Measurements from ENCODE around the gene PNPLA7. TPM values are rescaled to one million over a fixed set of nuclear protein-coding genes. Genes with fewer than 3 reads are reported as not detected.

PNPLA7 gene
- total and polyA plus RNA-seq, 2 of the 4 experiments (the other 2 are of a cell fraction), result under 0.01 to 0.89 TPM

DNA sequence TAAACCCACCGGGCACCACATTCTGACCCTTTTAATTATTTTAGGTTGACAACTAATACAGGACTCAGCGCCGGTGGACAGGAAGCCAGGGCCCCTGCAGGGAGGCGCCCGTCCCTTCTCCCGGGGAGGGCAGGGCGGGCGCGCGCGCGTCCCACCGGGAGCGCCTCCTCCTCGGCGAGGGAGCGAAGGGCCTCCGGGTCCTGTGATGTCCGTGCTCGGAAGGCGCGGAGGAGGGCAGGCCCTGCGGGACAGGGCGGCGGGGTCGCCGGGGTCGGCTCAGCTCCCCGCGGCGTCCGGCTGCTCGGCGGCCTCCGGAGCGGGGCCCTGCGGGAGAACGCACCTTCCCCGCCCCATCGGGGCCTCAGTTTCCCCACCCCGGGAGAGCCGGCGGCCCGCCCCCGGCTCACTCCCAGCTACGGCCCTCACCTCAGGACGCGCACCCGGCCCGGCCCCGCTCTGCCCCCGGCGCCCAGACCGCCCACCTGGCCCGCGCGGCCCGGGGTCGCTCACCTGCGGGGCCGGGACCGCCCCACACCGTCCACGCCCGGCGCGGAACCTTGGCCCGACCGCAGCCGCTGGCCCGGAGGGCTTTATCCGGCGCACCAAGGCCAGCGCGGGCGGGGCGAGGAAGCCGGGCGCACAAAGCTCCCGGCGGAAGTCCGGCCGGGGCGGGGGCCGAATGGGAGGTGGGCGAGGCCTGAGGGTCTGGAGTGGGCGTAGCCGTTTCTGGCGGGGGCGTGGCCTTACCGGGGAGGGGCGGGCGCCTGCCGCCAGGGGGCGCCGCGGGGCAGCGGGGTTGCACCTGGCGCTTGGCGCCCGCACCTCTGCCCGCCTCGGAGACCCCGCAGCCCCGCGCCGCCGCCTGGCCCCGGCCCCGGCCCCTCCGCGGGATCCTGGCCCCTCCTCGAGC lies 127.3 kb downstream of the PNPLA7 start, which contains the start of the genes EXD3 and NOXA1 (continued):
- TF ChIP-seq, protein P1, sequence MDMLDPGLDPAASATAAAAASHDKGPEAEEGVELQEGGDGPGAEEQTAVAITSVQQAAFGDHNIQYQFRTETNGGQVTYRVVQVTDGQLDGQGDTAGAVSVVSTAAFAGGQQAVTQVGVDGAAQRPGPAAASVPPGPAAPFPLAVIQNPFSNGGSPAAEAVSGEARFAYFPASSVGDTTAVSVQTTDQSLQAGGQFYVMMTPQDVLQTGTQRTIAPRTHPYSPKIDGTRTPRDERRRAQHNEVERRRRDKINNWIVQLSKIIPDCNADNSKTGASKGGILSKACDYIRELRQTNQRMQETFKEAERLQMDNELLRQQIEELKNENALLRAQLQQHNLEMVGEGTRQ (IDR thresholded peaks at IDR 0.05; ENCODE audit: low read depth, low read length), result no peak

All from IMR-90 (cell line).